Endothelial cell (in vitro differentiated cells): ENCODE results near the gene TLDC2. TPM values are rescaled to one million over a fixed set of nuclear protein-coding genes. Genes with fewer than 3 reads are reported as not detected.

ENCODE experiments used
- DNase-seq: peaks from one replicate; pipeline ENCODE4 v3.0.0; 2021; ENCODE audit warnings: low spot score
- H3K27ac Mint-ChIP-seq: one replicate; pipeline ENCODE4 v1.8.0; 2021; ENCODE audit warnings: mixed read lengths, inconsistent platforms; ENCODE audit not compliant: unreplicated experiment
- H3K27me3 Mint-ChIP-seq: one replicate; pipeline ENCODE4 v1.8.0; 2021; ENCODE audit warnings: mild to moderate bottlenecking, moderate library complexity, mixed read lengths, inconsistent platforms; ENCODE audit not compliant: unreplicated experiment
- H3K36me3 Mint-ChIP-seq: one replicate; pipeline ENCODE4 v1.8.0; 2021; ENCODE audit warnings: mild to moderate bottlenecking, low read depth, mixed read lengths, inconsistent platforms; ENCODE audit not compliant: unreplicated experiment
- H3K4me1 Mint-ChIP-seq: one replicate; pipeline ENCODE4 v1.8.0; 2021; ENCODE audit warnings: mild to moderate bottlenecking, mixed read lengths, inconsistent platforms; ENCODE audit not compliant: unreplicated experiment
- H3K4me3 Mint-ChIP-seq: one replicate; pipeline ENCODE4 v1.8.0; 2021; ENCODE audit warnings: mild to moderate bottlenecking, mixed read lengths, inconsistent platforms; ENCODE audit not compliant: unreplicated experiment
- H3K9me3 Mint-ChIP-seq: one replicate; pipeline ENCODE4 v1.8.0; 2021; ENCODE audit warnings: mixed read lengths, inconsistent platforms; ENCODE audit not compliant: unreplicated experiment
- CTCF ChIP-seq: fragments of 200-600 bp; sonication (generic); IDR thresholded peaks from one replicate; pipeline ENCODE4 v1.5.0; 2021; ENCODE audit warnings: antibody characterized with exemption; ENCODE audit not compliant: unreplicated experiment
- total RNA-seq: library from RNA; stranded (reverse); fragmentation: NEBNext Ultra II Directional; extraction: Animal tissue kit (Norgen Biotek cat#: 25700); gene quantifications from one replicate; pipeline ENCODE4 v1.2.1, GENCODE V29; 2021; ENCODE audit not compliant: unreplicated experiment

Gene TLDC2
- total RNA-seq, 1 donor from 2014 or later: not detected

- TF ChIP-seq CTCF: no peak
- Mint-ChIP-seq H3K4me3 (no peak overlapping the region), H3K27ac (peak overlapping the region; percentile 61), H3K36me3 (peaks cover 4% of the 10 kb centered on the region), H3K4me1 (peaks cover 12% of the 10 kb centered on the region), H3K9me3 (no peaks in the 10 kb centered on the region), H3K27me3 (peaks cover 16% of the 10 kb centered on the region)
- no peak for DNase-seq
Measured at GRCh38 chr20:36865076-36865860, 10.7 kb upstream of the TLDC2 start.

GRCh38 chr20:36865861-36866149 lies 10.1 kb upstream of the TLDC2 start:
- DNase-seq: no peak
- Mint-ChIP-seq H3K4me1 (peaks cover 10% of the 10 kb centered on the region), H3K27me3 (peaks cover 16% of the 10 kb centered on the region), H3K27ac (no peak overlapping the region), H3K4me3 (no peak overlapping the region), H3K36me3 (peaks cover 4% of the 10 kb centered on the region), H3K9me3 (no peaks in the 10 kb centered on the region)
- TF ChIP-seq CTCF: no peak

GRCh38 chr20:36866164-36866563 lies 9.8 kb upstream of the TLDC2 start:
- Mint-ChIP-seq H3K4me1 (peaks cover 9% of the 10 kb centered on the region), H3K27me3 (peaks cover 15% of the 10 kb centered on the region), H3K9me3 (no peaks in the 10 kb centered on the region), H3K36me3 (peaks cover 3% of the 10 kb centered on the region), H3K27ac (no peak overlapping the region), H3K4me3 (no peak overlapping the region)
- TF ChIP-seq CTCF: no peak
- DNase-seq: no peak

- no peaks in the 10 kb centered on the region for H3K9me3 Mint-ChIP-seq
- no peaks in the 10 kb centered on the region for H3K36me3 Mint-ChIP-seq
- no peak overlapping the region for H3K4me3 Mint-ChIP-seq
- TF ChIP-seq CTCF: no peak
- no peak for DNase-seq
- no peak overlapping the region for H3K27ac Mint-ChIP-seq
- H3K27me3 Mint-ChIP-seq: peaks cover 11% of the 10 kb centered on the region
- H3K4me1 Mint-ChIP-seq: peaks cover 2% of the 10 kb centered on the region
Measured at GRCh38 chr20:36866681-36867495, 9.1 kb upstream of the TLDC2 start.
